ENCODE results near the gene EP400.
"Not testable (repeated sequence)": the region's sequence is repeated elsewhere in the genome, so short reads cannot be mapped to it uniquely, and the experiment has no call there.

Gene EP400

GRCh38 chr12:132103072-132103471 is 153.3 kb downstream of the EP400 start:
- not testable (repeated sequence) for H3K4me1 ChIP-seq (ENCODE audit: insufficient read depth, low read length); H3K27ac ChIP-seq (ENCODE audit: low read length); H3K9me3 ChIP-seq (ENCODE audit: insufficient read depth, low read depth, low read length); H3K27me3 ChIP-seq (ENCODE audit: insufficient read depth, low read length)
- Histone ChIP-seq H3K4me3 (ENCODE audit: low read length) (peak overlapping the region; percentile 33; the same call in 1 of the 2 replicates), H3K9ac (ENCODE audit: low read depth, low read length) (peak overlapping the region; percentile 27; the same call in 1 of the 2 replicates), H3K36me3 (ENCODE audit: insufficient read depth, low read depth, low read length) (peaks cover 20% of the 10 kb centered on the region; the same call in 1 of the 2 replicates)

- peak overlapping the region; percentile 33; the same call in 1 of the 2 replicates for H3K4me3 ChIP-seq (ENCODE audit: low read length)
- no peak overlapping the region for H3K27ac ChIP-seq (ENCODE audit: low read length)
- no peaks in the 10 kb centered on the region for H3K27me3 ChIP-seq (ENCODE audit: insufficient read depth, low read length)
- peak overlapping the region; percentile 27; the same call in 1 of the 2 replicates for H3K9ac ChIP-seq (ENCODE audit: low read depth, low read length)
- H3K36me3 ChIP-seq (ENCODE audit: insufficient read depth, low read depth, low read length): peaks cover 23% of the 10 kb centered on the region; the same call in 1 of the 2 replicates
- peaks cover 3% of the 10 kb centered on the region; the same call in 1 of the 2 replicates for H3K4me1 ChIP-seq (ENCODE audit: insufficient read depth, low read length)
- no peaks in the 10 kb centered on the region for H3K9me3 ChIP-seq (ENCODE audit: insufficient read depth, low read depth, low read length)
Observed at GRCh38 chr12:132103542-132104308, 154.0 kb downstream of the EP400 start.

- Histone ChIP-seq H3K36me3 (ENCODE audit: insufficient read depth, low read depth, low read length) (peaks cover 27% of the 10 kb centered on the region), H3K9me3 (ENCODE audit: insufficient read depth, low read depth, low read length) (no peaks in the 10 kb centered on the region), H3K9ac (ENCODE audit: low read depth, low read length) (no peak overlapping the region), H3K27ac (ENCODE audit: low read length) (no peak overlapping the region), H3K4me3 (ENCODE audit: low read length) (no peak overlapping the region), H3K4me1 (ENCODE audit: insufficient read depth, low read length) (peaks cover 3% of the 10 kb centered on the region; the same call in 1 of the 2 replicates), H3K27me3 (ENCODE audit: insufficient read depth, low read length) (no peaks in the 10 kb centered on the region)
Observed at GRCh38 chr12:132105467-132105866, 155.7 kb downstream of the EP400 start.

- Histone ChIP-seq H3K27ac (ENCODE audit: low read length) (no peak overlapping the region), H3K9ac (ENCODE audit: low read depth, low read length) (no peak overlapping the region), H3K9me3 (ENCODE audit: insufficient read depth, low read depth, low read length) (no peaks in the 10 kb centered on the region), H3K36me3 (ENCODE audit: insufficient read depth, low read depth, low read length) (peaks cover 35% of the 10 kb centered on the region), H3K4me1 (ENCODE audit: insufficient read depth, low read length) (peaks cover 3% of the 10 kb centered on the region; the same call in 1 of the 2 replicates), H3K4me3 (ENCODE audit: low read length) (no peak overlapping the region), H3K27me3 (ENCODE audit: insufficient read depth, low read length) (no peaks in the 10 kb centered on the region)
Observed at GRCh38 chr12:132106921-132107320, 157.2 kb downstream of the EP400 start.

GRCh38 chr12:132108211-132108832 is 158.6 kb downstream of the EP400 start:
- peaks cover 37% of the 10 kb centered on the region for H3K36me3 ChIP-seq (ENCODE audit: insufficient read depth, low read depth, low read length)
- H3K9me3 ChIP-seq (ENCODE audit: insufficient read depth, low read depth, low read length): no peaks in the 10 kb centered on the region
- no peak overlapping the region for H3K4me3 ChIP-seq (ENCODE audit: low read length)
- H3K9ac ChIP-seq (ENCODE audit: low read depth, low read length): no peak overlapping the region
- no peak overlapping the region for H3K27ac ChIP-seq (ENCODE audit: low read length)
- H3K4me1 ChIP-seq (ENCODE audit: insufficient read depth, low read length): peaks cover 2% of the 10 kb centered on the region; the same call in 1 of the 2 replicates
- no peaks in the 10 kb centered on the region for H3K27me3 ChIP-seq (ENCODE audit: insufficient read depth, low read length)

GRCh38 chr12:132109741-132110140 is 160.0 kb downstream of the EP400 start:
- H3K9me3 ChIP-seq (ENCODE audit: insufficient read depth, low read depth, low read length): no peaks in the 10 kb centered on the region
- H3K27me3 ChIP-seq (ENCODE audit: insufficient read depth, low read length): no peaks in the 10 kb centered on the region
- H3K4me1 ChIP-seq (ENCODE audit: insufficient read depth, low read length): no peaks in the 10 kb centered on the region
- no peak overlapping the region for H3K27ac ChIP-seq (ENCODE audit: low read length)
- H3K4me3 ChIP-seq (ENCODE audit: low read length): no peak overlapping the region
- no peak overlapping the region for H3K9ac ChIP-seq (ENCODE audit: low read depth, low read length)
- peaks cover 51% of the 10 kb centered on the region for H3K36me3 ChIP-seq (ENCODE audit: insufficient read depth, low read depth, low read length)

GRCh38 chr12:132110677-132111076 is 160.9 kb downstream of the EP400 start:
- Histone ChIP-seq H3K9me3 (ENCODE audit: insufficient read depth, low read depth, low read length) (no peaks in the 10 kb centered on the region), H3K9ac (ENCODE audit: low read depth, low read length) (no peak overlapping the region), H3K27me3 (ENCODE audit: insufficient read depth, low read length) (no peaks in the 10 kb centered on the region), H3K4me1 (ENCODE audit: insufficient read depth, low read length) (no peaks in the 10 kb centered on the region), H3K27ac (ENCODE audit: low read length) (no peak overlapping the region), H3K36me3 (ENCODE audit: insufficient read depth, low read depth, low read length) (peaks cover 53% of the 10 kb centered on the region), H3K4me3 (ENCODE audit: low read length) (no peak overlapping the region)

- no peak overlapping the region for H3K27ac ChIP-seq (ENCODE audit: low read length)
- no peaks in the 10 kb centered on the region for H3K27me3 ChIP-seq (ENCODE audit: insufficient read depth, low read length)
- H3K9ac ChIP-seq (ENCODE audit: low read depth, low read length): no peak overlapping the region
- H3K4me3 ChIP-seq (ENCODE audit: low read length): no peak overlapping the region
- H3K36me3 ChIP-seq (ENCODE audit: insufficient read depth, low read depth, low read length): peaks cover 60% of the 10 kb centered on the region
- H3K4me1 ChIP-seq (ENCODE audit: insufficient read depth, low read length): no peaks in the 10 kb centered on the region
- H3K9me3 ChIP-seq (ENCODE audit: insufficient read depth, low read depth, low read length): no peaks in the 10 kb centered on the region
Observed at GRCh38 chr12:132111654-132112304, 162.0 kb downstream of the EP400 start.

GRCh38 chr12:132114667-132115066 is 164.9 kb downstream of the EP400 start:
- H3K4me1 ChIP-seq (ENCODE audit: insufficient read depth, low read length): no peaks in the 10 kb centered on the region
- peaks cover 49% of the 10 kb centered on the region for H3K36me3 ChIP-seq (ENCODE audit: insufficient read depth, low read depth, low read length)
- H3K27ac ChIP-seq (ENCODE audit: low read length): no peak overlapping the region
- H3K9me3 ChIP-seq (ENCODE audit: insufficient read depth, low read depth, low read length): no peaks in the 10 kb centered on the region
- no peak overlapping the region for H3K9ac ChIP-seq (ENCODE audit: low read depth, low read length)
- H3K4me3 ChIP-seq (ENCODE audit: low read length): no peak overlapping the region
- no peaks in the 10 kb centered on the region for H3K27me3 ChIP-seq (ENCODE audit: insufficient read depth, low read length)

- H3K27me3 ChIP-seq (ENCODE audit: insufficient read depth, low read length): no peaks in the 10 kb centered on the region
Observed at GRCh38 chr12:132115500-132115899, 165.8 kb downstream of the EP400 start.

GRCh38 chr12:132116709-132117557 is 167.2 kb downstream of the EP400 start:
- Histone ChIP-seq H3K4me3 (ENCODE audit: low read length) (no peak overlapping the region), H3K9ac (ENCODE audit: low read depth, low read length) (no peak overlapping the region), H3K9me3 (ENCODE audit: insufficient read depth, low read depth, low read length) (no peaks in the 10 kb centered on the region), H3K36me3 (ENCODE audit: insufficient read depth, low read depth, low read length) (peaks cover 47% of the 10 kb centered on the region), H3K27me3 (ENCODE audit: insufficient read depth, low read length) (no peaks in the 10 kb centered on the region), H3K27ac (ENCODE audit: low read length) (no peak overlapping the region), H3K4me1 (ENCODE audit: insufficient read depth, low read length) (no peaks in the 10 kb centered on the region)

More at GRCh38 chr12:132115500-132115899, 165.8 kb downstream of the EP400 start:
- Histone ChIP-seq H3K27ac (ENCODE audit: low read length) (no peak overlapping the region), H3K9me3 (ENCODE audit: insufficient read depth, low read depth, low read length) (no peaks in the 10 kb centered on the region), H3K4me1 (ENCODE audit: insufficient read depth, low read length) (no peaks in the 10 kb centered on the region), H3K4me3 (ENCODE audit: low read length) (no peak overlapping the region), H3K36me3 (ENCODE audit: insufficient read depth, low read depth, low read length) (peaks cover 45% of the 10 kb centered on the region), H3K9ac (ENCODE audit: low read depth, low read length) (no peak overlapping the region)
